GM18909 (cell line): ENCODE results near the gene MRPL24.

Experiments used
- ATAC-seq: cut with Tn5 transposase; IDR thresholded peaks from one replicate; pipeline ENCODE4 v1.9.1; 2021; ENCODE audit warnings: mild to moderate bottlenecking; ENCODE audit not compliant: unreplicated experiment, poor library complexity

Gene MRPL24

GRCh38 chr1:156694690-156694962 is 46.3 kb downstream of the MRPL24 start:
- ATAC-seq = no peak

GRCh38 chr1:156693848-156694689 is 46.8 kb downstream of the MRPL24 start:
- no peak for ATAC-seq

GRCh38 chr1:156692925-156693847 is 47.7 kb downstream of the MRPL24 start:
- ATAC-seq = no peak

GRCh38 chr1:156692441-156692924 is 48.4 kb downstream of the MRPL24 start:
- no peak for ATAC-seq

- ATAC-seq = no peak
These were observed 49.0 kb downstream of the MRPL24 start for GRCh38 chr1:156691665-156692440.

GRCh38 chr1:156691191-156691590 is 49.7 kb downstream of the MRPL24 start:
- ATAC-seq = no peak

GRCh38 chr1:156690675-156691036 is 50.2 kb downstream of the MRPL24 start:
- no peak for ATAC-seq

- ATAC-seq = no peak
These were observed 50.8 kb downstream of the MRPL24 start for GRCh38 chr1:156689953-156690674.

- ATAC-seq = peak; percentile 56
These were observed 51.6 kb downstream of the MRPL24 start for GRCh38 chr1:156689035-156689952.
